GM18508 (cell line): ENCODE data around the gene MACF1.

ENCODE experiments used
- ATAC-seq: cut with Tn5 transposase; IDR thresholded peaks from one replicate; pipeline ENCODE4 v1.9.1; 2021; ENCODE audit warnings: moderate number of reproducible peaks; ENCODE audit not compliant: insufficient read depth, unreplicated experiment

MACF1 gene

DNA sequence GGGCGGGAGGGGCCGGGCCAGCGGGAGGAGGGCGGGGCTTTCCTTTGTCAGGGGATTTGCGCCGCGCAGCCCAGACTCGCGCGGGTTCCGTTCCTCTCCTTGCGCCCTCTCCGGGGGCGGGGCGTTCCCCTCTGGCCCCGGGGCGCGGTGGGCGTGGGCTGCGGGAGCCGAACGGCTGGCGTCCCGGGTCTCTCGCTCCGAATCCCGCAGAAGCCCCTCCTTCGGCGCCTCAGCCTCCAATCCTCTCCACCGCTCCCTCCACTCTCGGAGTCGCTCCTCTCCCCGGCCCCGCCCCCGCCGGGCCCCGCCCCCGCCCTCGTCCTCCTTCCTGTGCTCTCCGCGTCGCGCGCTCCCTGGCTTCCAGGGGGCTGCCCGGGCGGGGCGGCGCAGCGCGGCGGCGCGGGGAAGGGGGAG, 204.2 kb downstream of the MACF1 start:
- ATAC-seq: no peak

DNA sequence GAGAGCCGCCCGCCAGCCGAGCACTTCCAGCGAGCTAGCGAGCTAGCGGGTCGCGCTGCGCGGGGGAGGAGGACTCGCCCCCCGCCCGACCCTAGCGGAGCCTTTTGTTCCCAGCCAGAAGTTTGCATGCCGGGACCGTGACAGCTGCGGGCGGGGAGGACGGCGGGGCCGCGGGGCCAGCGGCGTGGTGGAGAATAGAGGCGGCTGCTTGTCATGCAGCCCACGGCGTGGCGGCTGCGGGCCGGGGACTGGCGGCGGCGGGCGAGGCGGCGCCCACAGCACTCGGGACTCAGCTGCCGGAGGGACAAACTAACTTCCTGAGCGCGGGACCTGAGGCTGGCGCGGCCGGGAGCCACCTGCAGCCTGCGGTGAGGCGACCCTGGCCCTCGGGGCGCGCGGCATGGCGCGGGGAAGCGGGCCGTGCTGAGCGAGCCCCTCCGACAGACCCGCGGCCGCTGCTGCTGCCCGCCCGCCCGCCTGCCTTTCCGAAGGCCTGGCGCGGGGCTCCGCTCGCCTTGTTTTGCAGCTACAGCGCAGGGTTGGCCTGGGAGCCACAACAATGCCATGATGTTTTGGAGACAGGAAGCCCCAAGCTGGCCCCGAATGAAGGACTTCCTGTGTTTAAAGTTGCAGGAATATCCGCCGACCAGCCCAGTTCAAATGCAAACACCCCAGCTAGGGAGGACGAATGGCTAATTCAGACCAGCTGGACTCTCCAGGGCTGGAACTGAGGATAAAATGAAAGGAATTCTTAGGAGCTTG, 204.7 kb downstream of the MACF1 start:
- no peak for ATAC-seq

GRCh38 chr1:39410915-39411436, 206.5 kb downstream of the MACF1 start:
- no peak for ATAC-seq

GRCh38 chr1:39411526-39412478, 207.3 kb downstream of the MACF1 start:
- ATAC-seq: no peak

DNA sequence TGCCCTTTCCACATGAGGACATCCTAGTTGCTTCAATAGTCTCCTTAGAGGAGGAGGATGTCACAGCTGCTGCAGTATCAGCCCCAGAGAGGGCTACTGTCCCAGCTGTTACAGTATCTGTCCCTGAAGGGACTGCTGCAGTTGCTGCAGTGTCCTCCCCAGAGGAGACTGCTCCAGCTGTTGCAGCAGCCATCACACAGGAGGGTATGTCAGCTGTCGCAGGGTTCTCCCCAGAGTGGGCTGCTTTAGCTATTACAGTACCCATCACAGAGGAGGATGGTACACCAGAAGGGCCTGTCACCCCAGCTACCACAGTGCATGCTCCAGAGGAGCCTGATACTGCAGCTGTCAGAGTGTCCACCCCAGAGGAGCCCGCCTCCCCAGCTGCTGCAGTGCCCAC, 208.4 kb downstream of the MACF1 start:
- no peak for ATAC-seq

DNA sequence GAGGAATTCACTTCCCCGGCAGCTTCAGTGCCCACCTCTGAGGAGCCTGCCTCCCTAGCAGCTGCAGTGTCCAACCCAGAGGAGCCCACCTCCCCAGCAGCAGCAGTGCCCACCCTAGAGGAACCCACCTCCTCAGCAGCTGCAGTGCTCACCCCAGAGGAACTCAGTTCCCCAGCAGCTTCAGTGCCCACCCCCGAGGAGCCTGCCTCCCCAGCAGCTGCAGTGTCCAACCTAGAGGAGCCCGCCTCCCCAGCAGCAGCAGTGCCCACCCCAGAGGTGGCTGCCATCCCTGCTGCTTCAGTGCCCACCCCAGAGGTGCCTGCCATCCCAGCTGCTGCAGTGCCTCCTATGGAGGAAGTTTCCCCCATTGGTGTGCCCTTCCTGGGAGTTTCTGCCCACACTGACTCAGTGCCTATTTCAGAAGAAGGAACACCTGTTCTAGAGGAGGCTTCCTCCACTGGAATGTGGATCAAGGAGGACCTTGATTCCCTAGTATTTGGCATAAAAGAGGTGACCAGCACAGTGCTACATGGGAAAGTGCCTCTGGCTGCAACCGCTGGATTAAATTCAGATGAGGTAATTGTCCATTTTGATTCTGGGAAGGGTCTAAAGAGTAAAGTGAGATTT, 209.5 kb downstream of the MACF1 start:
- ATAC-seq: no peak

DNA sequence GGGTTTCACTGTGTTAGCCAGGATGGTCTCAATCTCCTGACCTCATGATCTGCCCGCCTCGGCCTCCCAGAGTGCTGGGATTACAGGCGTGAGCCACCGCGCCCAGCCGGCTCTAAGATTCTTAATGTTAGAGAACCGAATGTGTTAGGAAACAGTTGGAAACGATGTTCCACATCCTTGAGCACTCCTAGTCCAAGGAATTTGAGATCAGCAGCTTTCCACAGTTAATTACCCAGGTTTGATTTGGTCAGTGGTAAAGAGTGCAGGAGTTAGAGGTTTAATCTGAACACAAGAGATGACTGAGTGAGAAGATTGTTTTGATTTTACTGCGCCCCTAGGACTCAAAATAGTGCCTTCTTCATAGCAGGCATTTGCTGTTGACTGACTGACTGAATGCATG, 211.1 kb downstream of the MACF1 start:
- no peak for ATAC-seq

DNA sequence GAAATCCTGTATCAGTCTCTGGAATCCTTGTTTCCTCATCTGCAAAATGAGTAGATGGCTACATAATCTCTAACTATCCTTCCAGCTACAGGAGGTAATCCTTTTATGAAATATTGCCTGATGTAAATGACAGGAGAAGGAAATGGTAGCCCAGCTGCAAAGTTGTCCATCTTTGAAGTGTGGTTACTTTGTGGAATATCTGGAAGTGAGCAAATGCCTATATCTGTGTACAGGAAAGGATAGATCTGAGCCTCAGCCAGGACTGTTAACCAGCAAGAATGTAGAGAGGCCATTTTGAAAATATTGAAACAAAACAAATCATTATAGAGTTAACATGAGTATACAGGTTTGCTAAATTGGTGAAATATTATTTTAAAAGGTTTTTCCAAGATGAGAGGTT, 212.1 kb downstream of the MACF1 start:
- ATAC-seq: no peak

GRCh38 chr1:39418236-39418635, 213.7 kb downstream of the MACF1 start:
- ATAC-seq: no peak

- ATAC-seq: no peak
Measured at GRCh38 chr1:39420493-39420892, 216.0 kb downstream of the MACF1 start.

GRCh38 chr1:39422614-39423013, 218.1 kb downstream of the MACF1 start:
- ATAC-seq: no peak

DNA sequence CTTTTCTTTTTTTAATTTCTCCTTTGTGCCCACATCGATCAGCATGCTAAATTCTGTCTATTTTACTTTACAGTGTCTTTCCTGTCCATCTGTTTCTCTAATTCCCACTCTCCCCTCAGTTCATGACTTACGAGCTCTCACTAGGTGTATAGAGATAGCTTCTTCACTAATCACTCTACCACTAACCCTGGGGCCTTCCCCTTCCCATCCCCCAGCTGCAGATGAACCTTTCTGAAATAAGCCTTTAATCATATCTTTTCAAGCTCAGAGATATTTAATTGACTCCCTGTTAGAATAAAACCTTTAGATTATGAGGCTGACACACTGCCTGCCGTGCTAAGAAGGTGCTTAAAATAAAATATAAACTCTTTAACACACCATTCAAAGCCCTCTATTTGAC, 220.7 kb downstream of the MACF1 start:
- no peak for ATAC-seq

GRCh38 chr1:39425634-39426033, 221.1 kb downstream of the MACF1 start:
- ATAC-seq: no peak

- no peak for ATAC-seq
Measured at GRCh38 chr1:39426346-39426745, 221.9 kb downstream of the MACF1 start.

GRCh38 chr1:39427374-39427773, 222.9 kb downstream of the MACF1 start:
- no peak for ATAC-seq

DNA sequence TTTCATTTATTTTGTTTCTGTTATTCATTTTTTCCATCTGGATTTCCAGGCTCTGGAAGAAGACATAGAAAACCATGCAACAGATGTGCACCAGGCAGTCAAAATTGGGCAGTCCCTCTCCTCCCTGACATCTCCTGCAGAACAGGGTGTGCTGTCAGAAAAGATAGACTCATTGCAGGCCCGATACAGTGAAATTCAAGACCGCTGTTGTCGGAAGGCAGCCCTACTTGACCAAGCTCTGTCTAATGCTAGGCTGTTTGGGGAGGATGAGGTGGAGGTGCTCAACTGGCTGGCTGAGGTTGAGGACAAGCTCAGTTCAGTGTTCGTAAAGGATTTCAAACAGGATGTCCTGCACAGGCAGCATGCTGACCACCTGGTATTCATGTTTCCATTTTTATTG, 223.4 kb downstream of the MACF1 start:
- ATAC-seq: no peak

DNA sequence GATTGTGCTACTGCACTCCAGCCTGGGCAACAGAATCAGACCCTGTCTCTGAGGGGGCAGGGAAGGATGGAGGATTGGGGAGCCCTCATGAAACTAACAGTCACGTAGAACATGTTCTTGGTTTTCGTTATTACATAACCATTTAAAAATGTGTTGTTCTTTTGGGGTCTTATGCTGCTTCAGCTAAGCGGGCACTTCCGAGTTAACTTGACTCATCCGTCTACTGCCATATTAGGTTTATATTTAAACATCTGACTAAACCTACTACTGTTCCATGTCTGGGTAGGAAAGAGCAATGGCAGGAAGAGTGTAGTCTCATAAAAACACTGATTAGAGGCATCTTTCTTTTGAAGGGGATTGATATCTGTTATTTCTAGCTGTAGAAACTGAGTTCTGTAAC, 227.4 kb downstream of the MACF1 start:
- ATAC-seq: no peak

DNA sequence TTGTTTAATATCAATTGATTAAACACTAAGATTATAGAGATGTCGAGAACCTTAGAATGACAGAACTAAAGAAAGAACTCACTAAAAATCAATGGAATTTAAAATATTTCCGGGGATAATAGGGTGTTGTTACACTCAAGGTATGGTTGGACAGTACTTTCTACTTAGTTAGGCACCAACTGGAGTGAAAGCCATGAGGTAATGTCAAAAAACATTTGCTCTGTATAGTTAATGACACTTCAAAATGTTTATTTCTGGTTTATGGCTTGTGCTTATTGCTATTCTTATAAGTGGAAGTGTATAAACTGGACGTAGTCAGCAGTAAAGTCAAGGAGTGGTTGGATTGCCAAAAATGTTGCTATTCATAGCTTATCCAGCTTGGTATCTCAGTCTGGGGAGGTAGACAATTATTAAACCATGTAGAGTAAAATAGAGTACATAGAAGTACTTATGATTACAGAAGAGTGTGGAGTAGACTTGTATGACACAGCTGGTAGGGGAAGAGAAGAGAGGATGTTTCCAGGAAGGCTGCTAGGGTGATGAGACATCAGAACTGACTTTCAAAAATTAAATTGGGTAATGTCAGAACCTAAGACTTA, 230.4 kb downstream of the MACF1 start:
- ATAC-seq: no peak

- no peak for ATAC-seq
Measured at GRCh38 chr1:39435597-39435996, 231.1 kb downstream of the MACF1 start.

DNA sequence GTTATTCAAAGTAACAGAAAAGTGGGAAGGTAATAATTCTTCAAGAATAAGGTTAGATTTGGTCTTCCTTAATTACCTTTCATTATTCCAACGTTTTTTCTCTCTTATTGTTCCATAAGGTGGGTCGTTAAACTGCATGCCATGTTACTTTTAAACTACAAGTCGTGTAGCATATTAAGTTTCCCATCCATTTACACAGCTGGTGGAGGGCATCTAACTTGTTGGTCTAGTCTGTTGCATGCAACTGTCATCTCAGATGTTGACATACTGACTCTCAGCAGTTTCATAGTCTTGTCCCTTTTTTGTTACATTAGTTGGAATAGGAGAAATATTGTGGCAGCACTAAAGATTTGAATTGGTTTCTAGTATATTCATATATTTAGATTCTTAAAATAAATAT, 232.3 kb downstream of the MACF1 start:
- ATAC-seq: no peak
